ENCODE results near the gene PDE3A.
A peak's percentile ranks its signal among the peaks of the same experiment; 100 is the strongest.
"Not testable (repeated sequence)": the region's sequence is repeated elsewhere in the genome, so short reads cannot be mapped to it uniquely, and the experiment has no call there.

The PDE3A gene

GRCh38 chr12:20372326-20373096, 4.2 kb downstream of the PDE3A start:
- no peak overlapping the region for H3K4me3 ChIP-seq (ENCODE audit: low read depth, low read length)
- no peak for DNase-seq (ENCODE audit: low read depth)
- TF ChIP-seq, protein P1, sequence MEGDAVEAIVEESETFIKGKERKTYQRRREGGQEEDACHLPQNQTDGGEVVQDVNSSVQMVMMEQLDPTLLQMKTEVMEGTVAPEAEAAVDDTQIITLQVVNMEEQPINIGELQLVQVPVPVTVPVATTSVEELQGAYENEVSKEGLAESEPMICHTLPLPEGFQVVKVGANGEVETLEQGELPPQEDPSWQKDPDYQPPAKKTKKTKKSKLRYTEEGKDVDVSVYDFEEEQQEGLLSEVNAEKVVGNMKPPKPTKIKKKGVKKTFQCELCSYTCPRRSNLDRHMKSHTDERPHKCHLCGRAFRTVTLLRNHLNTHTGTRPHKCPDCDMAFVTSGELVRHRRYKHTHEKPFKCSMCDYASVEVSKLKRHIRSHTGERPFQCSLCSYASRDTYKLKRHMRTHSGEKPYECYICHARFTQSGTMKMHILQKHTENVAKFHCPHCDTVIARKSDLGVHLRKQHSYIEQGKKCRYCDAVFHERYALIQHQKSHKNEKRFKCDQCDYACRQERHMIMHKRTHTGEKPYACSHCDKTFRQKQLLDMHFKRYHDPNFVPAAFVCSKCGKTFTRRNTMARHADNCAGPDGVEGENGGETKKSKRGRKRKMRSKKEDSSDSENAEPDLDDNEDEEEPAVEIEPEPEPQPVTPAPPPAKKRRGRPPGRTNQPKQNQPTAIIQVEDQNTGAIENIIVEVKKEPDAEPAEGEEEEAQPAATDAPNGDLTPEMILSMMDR (IDR thresholded peaks at IDR 0.05; ENCODE audit: control insufficient read depth, extremely low read depth, insufficient read depth) = no peak

GRCh38 chr12:20374795-20375194, 6.5 kb downstream of the PDE3A start:
- TF ChIP-seq, protein P1 (IDR thresholded peaks at IDR 0.05; ENCODE audit: control insufficient read depth, extremely low read depth, insufficient read depth) = no peak
- no peak overlapping the region for H3K4me3 ChIP-seq (ENCODE audit: low read depth, low read length)
- DNase-seq (ENCODE audit: low read depth) = no peak

DNA sequence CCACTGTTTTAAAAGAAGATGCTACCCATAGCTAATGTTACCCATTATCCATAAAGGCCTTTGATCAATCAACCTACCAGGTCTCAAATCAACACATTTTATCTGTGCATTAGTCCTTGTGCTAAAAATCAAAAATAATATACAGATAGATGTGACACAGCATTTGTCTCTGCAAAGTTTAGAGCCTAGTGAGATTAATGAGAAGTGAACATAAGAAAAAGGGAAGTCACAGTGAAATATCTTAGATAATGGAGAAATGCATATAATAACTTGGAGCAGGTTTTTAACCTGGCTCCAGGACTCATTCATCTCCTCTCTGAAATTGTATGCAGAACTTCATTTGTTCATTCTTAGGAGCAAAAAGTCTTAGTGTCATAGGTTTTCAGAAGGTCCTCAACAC, 7.2 kb downstream of the PDE3A start:
- no peak overlapping the region for H3K4me3 ChIP-seq (ENCODE audit: low read depth, low read length)
- TF ChIP-seq, protein P1 (IDR thresholded peaks at IDR 0.05; ENCODE audit: control insufficient read depth, extremely low read depth, insufficient read depth) = no peak
- no peak for DNase-seq (ENCODE audit: low read depth)

- no peak overlapping the region for H3K4me3 ChIP-seq (ENCODE audit: low read depth, low read length)
- DNase-seq (ENCODE audit: low read depth) = no peak
- TF ChIP-seq, protein P1 (IDR thresholded peaks at IDR 0.05; ENCODE audit: control insufficient read depth, extremely low read depth, insufficient read depth) = peak; percentile 43
Measured at GRCh38 chr12:20376984-20377383, 8.6 kb downstream of the PDE3A start.

GRCh38 chr12:20377750-20378149, 9.4 kb downstream of the PDE3A start:
- TF ChIP-seq, protein P1 (IDR thresholded peaks at IDR 0.05; ENCODE audit: control insufficient read depth, extremely low read depth, insufficient read depth) = no peak

GRCh38 chr12:20382117-20382516, 13.8 kb downstream of the PDE3A start:
- no peak overlapping the region for H3K4me3 ChIP-seq (ENCODE audit: low read depth, low read length)
- TF ChIP-seq, protein P1 (IDR thresholded peaks at IDR 0.05; ENCODE audit: control insufficient read depth, extremely low read depth, insufficient read depth) = no peak
- DNase-seq (ENCODE audit: low read depth) = no peak

More at GRCh38 chr12:20377750-20378149, 9.4 kb downstream of the PDE3A start:
- no peak for DNase-seq (ENCODE audit: low read depth)
- no peak overlapping the region for H3K4me3 ChIP-seq (ENCODE audit: low read depth, low read length)

GRCh38 chr12:20383612-20384011, 15.3 kb downstream of the PDE3A start:
- TF ChIP-seq, protein P1 (IDR thresholded peaks at IDR 0.05; ENCODE audit: control insufficient read depth, extremely low read depth, insufficient read depth) = no peak
- no peak for DNase-seq (ENCODE audit: low read depth)
- no peak overlapping the region for H3K4me3 ChIP-seq (ENCODE audit: low read depth, low read length)

- H3K4me3 ChIP-seq (ENCODE audit: low read depth, low read length); DNase-seq (ENCODE audit: low read depth): not testable (repeated sequence)
Measured at GRCh38 chr12:20384836-20385235, 16.5 kb downstream of the PDE3A start.
